ENCODE data around the gene COL4A2. TPM values are rescaled to one million over a fixed set of nuclear protein-coding genes. Genes with fewer than 3 reads are reported as not detected.

The COL4A2 gene
- total RNA-seq, 6 experiments from 2014 or later: 8.4 to 65.8 (median 42.5) TPM

DNA sequence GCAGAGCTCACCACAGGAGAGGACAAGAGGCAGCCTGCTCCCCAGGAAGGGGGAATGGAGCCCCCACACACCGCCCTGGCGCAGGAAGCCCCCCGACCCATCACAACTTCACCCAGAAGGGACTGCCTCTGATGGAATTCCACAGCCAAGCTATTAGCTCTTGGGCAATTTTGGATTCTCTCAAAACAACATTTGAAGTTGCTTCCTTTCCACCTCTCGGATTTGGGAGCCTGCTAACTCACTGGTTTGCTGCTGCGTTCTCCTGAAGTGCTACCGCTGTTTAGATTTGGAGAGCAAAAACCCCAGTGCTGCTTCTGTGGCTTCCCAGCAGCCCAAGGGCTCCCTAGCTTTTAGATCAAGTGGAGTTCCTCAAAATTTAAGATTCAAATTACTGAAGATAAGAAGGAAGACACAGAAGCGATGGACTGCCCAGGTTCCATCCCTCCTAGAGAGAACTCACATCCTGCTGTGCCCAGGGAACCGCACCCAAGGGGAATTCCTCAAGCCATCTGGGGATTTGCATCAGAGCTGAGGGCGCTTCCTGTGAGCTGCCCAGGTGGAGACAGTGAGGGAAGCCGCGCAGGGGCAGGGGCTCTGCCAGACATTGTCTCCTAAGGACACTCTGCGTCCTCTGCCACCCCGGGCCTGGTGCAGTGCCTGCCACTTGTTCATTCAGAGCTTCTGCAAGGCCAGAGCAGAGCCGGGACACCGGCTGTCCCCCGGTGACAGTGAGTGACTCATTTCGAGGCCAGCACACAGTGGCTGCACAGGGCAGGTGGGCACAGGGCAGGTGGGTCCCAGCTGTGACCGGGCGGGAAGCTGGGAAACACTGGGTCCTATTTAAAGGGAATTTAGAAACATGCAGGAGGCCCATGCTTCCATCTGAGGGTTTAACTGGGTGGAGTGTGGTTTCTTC is 45.7 kb upstream of the COL4A2 start:
- H3K36me3 ChIP-seq: no peaks in the 10 kb centered on the region
- no peak overlapping the region for H3K4me3 ChIP-seq
- H3K27ac ChIP-seq: no peak overlapping the region
- intact Hi-C loops (cut with DNase I): no loop called here
- TF ChIP-seq POLR2A (IDR thresholded peaks at IDR 0.05): no peak
- TF ChIP-seq, protein P1, sequence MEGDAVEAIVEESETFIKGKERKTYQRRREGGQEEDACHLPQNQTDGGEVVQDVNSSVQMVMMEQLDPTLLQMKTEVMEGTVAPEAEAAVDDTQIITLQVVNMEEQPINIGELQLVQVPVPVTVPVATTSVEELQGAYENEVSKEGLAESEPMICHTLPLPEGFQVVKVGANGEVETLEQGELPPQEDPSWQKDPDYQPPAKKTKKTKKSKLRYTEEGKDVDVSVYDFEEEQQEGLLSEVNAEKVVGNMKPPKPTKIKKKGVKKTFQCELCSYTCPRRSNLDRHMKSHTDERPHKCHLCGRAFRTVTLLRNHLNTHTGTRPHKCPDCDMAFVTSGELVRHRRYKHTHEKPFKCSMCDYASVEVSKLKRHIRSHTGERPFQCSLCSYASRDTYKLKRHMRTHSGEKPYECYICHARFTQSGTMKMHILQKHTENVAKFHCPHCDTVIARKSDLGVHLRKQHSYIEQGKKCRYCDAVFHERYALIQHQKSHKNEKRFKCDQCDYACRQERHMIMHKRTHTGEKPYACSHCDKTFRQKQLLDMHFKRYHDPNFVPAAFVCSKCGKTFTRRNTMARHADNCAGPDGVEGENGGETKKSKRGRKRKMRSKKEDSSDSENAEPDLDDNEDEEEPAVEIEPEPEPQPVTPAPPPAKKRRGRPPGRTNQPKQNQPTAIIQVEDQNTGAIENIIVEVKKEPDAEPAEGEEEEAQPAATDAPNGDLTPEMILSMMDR (IDR thresholded peaks at IDR 0.05): no peak
- no peaks in the 10 kb centered on the region for H3K4me1 ChIP-seq
- no peaks in the 10 kb centered on the region for H3K27me3 ChIP-seq
- no peaks in the 10 kb centered on the region for H3K9me3 ChIP-seq
- 72% methylated on average over 8 of the region's 19 CpGs for WGBS (ENCODE audit: insufficient coverage, low coverage, low lambda C conversion rate, missing lambda C conversion rate)
- no peak for ATAC-seq
- no peak for DNase-seq

DNA sequence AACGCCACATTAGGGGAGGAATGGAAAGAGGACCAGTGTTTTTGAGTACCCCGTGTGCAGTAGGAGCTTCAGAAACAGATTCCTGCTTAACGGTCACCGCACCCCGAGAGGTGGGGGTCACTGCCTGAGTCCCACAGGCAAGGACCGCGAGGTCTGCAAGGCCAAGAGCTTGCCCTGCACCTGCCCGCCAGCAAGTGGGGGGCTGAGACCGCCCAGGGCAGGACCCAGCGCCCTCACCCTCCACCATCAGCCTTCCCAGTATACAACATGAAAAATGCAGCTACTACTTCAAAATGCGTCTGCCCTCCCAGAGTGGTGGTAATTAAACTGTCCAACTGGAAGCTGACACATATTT is 45.0 kb upstream of the COL4A2 start:
- DNase-seq: no peak
- H3K27me3 ChIP-seq: no peaks in the 10 kb centered on the region
- WGBS (ENCODE audit: insufficient coverage, low coverage, low lambda C conversion rate, missing lambda C conversion rate): no CpG with 5 or more reads among the region's 11 CpGs
- no peaks in the 10 kb centered on the region for H3K36me3 ChIP-seq
- no peak for ATAC-seq
- peaks cover 0 to 4% (median 0%) of the 10 kb centered on the region in 4 donors for H3K4me1 ChIP-seq
- intact Hi-C loops (cut with DNase I): no loop called here
- no peak overlapping the region for H3K27ac ChIP-seq
- TF ChIP-seq POLR2A (IDR thresholded peaks at IDR 0.05): no peak
- TF ChIP-seq, protein P1 (IDR thresholded peaks at IDR 0.05): no peak
- no peak overlapping the region for H3K4me3 ChIP-seq
- H3K9me3 ChIP-seq: no peaks in the 10 kb centered on the region

DNA sequence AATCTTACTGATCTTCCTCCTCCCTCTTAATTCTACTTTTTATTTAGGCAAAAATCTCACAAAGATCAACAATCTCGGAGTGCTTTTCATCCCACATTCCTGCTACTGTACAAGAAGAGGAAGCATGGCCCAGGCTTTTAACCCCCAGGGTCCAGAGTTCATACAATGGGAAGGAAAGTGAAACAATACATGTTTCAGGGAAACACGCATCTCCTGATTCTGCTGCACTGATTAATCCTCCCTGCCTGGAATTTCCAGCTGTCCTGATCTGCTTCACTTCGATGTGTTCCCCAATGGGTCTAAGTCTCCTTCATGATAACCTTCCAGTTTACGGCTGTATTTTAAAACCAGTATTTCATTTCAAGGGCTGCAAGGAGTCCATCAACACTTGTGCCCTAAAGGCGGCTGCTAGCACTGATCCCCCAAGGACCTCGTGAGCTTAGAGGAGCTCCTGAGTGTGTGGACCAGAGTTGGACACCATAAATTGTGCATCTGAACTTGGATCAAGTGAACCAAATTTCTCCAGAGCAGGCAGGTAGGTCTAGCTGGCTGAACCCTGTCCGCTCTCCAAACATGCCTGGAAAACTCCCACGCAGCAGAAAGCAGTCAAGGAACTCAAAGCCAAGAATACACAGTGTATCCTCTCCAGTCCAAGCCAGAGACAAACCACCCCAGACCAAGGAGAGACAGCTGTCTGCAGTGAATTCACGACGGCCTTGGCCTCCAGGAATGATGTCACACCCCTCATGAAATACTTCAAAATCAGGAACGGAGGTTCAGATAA is 44.4 kb upstream of the COL4A2 start:
- Histone ChIP-seq H3K4me3 (no peak overlapping the region), H3K27ac (no peak overlapping the region), H3K36me3 (no peaks in the 10 kb centered on the region), H3K9me3 (no peaks in the 10 kb centered on the region), H3K4me1 (peaks cover 0 to 4% (median 0%) of the 10 kb centered on the region in 4 donors), H3K27me3 (no peaks in the 10 kb centered on the region)
- ATAC-seq (peak; percentile 42 to 63 (median 52)), DNase-seq (no peak)
- intact Hi-C loops (cut with DNase I): no loop called here
- WGBS (ENCODE audit: insufficient coverage, low coverage, low lambda C conversion rate, missing lambda C conversion rate): 26% methylated on average over 7 of the region's 11 CpGs
- no peak for TF ChIP-seq POLR2A (IDR thresholded peaks at IDR 0.05)
- TF ChIP-seq, protein P1 (IDR thresholded peaks at IDR 0.05): no peak

DNA sequence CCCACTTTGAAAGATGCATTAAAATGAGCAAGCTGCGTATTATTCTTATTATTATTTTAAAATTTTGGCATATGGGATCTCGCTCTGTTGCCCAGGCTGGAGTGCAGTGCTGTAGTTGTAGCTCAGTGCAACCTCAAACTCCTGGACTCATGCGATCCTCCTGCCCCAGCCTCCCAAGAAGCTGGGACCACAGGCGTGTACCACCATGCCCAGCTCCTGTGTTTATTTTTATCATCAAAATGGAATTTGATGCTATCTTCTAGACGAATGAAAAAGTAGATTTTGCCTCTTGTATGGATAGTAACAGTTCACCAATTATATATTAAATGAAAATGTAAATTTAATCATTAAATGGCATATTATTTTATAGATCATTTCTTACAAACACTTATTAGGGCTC is 43.7 kb upstream of the COL4A2 start:
- WGBS (ENCODE audit: insufficient coverage, low coverage, low lambda C conversion rate, missing lambda C conversion rate): 62% methylated on average over 5 of the region's 5 CpGs
- TF ChIP-seq POLR2A (IDR thresholded peaks at IDR 0.05): no peak
- no peaks in the 10 kb centered on the region for H3K27me3 ChIP-seq
- DNase-seq (no peak), ATAC-seq (no peak)
- H3K36me3 ChIP-seq: no peaks in the 10 kb centered on the region
- H3K4me1 ChIP-seq: peaks cover 0 to 4% (median 0%) of the 10 kb centered on the region in 4 donors
- no peaks in the 10 kb centered on the region for H3K9me3 ChIP-seq
- no peak overlapping the region for H3K27ac ChIP-seq
- intact Hi-C loops (cut with DNase I): no loop called here
- H3K4me3 ChIP-seq: no peak overlapping the region

DNA sequence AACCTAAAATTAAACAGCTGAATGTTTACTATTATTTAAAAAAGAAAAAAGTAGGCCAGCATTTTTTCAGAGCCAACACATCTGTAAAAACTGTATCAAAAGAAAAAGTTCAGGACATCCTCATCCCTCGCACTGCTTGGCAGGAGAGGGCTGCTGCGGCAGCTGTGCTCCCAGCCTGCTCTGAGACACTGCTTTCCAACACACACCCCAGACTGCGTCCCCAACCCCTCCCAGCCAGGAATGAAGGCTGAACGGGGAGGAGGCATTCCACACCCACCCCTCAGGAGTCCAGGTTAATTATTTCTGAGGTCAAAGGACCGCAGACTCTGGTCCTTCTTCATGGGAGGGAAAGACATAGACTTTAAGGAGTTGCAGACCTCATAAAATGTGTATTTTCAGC is 43.2 kb upstream of the COL4A2 start:
- intact Hi-C loops (cut with DNase I): no loop called here
- Histone ChIP-seq H3K27me3 (no peaks in the 10 kb centered on the region), H3K4me1 (peaks cover 0 to 4% (median 0%) of the 10 kb centered on the region in 4 donors), H3K4me3 (no peak overlapping the region), H3K36me3 (no peaks in the 10 kb centered on the region), H3K27ac (no peak overlapping the region), H3K9me3 (no peaks in the 10 kb centered on the region)
- WGBS (ENCODE audit: insufficient coverage, low coverage, low lambda C conversion rate, missing lambda C conversion rate): 27% methylated on average over 5 of the region's 5 CpGs
- TF ChIP-seq, protein P1 (IDR thresholded peaks at IDR 0.05): no peak
- TF ChIP-seq POLR2A (IDR thresholded peaks at IDR 0.05): no peak
- ATAC-seq (peak in 1 of 4 donors; percentile 26), DNase-seq (no peak)

Measured in right lobe of liver (tissue), 6 donors.